Measurements from ENCODE around the gene HPS6.

DNA sequence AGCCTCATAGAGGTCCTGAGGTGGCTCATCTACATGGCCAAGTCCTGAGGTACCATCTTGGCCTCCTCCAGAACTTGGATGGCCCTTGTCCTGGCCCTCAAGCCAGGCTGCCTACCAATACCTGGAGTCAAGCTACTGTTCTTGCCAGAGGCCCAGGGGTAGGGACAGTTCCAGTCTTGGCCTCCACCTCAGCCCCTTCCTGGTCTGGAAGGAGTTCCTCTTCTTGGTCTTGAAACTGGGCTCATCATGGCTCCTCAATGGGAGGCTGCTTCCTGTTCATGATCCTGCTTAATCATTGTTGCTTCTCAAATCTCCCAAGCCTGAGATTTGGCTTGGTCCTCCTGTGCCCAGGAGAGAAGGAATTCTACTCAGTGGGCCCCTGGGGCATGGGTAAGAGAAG lies 3.9 kb downstream of the HPS6 start:
- TF ChIP-seq, protein P1, sequence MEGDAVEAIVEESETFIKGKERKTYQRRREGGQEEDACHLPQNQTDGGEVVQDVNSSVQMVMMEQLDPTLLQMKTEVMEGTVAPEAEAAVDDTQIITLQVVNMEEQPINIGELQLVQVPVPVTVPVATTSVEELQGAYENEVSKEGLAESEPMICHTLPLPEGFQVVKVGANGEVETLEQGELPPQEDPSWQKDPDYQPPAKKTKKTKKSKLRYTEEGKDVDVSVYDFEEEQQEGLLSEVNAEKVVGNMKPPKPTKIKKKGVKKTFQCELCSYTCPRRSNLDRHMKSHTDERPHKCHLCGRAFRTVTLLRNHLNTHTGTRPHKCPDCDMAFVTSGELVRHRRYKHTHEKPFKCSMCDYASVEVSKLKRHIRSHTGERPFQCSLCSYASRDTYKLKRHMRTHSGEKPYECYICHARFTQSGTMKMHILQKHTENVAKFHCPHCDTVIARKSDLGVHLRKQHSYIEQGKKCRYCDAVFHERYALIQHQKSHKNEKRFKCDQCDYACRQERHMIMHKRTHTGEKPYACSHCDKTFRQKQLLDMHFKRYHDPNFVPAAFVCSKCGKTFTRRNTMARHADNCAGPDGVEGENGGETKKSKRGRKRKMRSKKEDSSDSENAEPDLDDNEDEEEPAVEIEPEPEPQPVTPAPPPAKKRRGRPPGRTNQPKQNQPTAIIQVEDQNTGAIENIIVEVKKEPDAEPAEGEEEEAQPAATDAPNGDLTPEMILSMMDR (IDR thresholded peaks at IDR 0.05 in 8 of 11, conservative IDR thresholded peaks at IDR 0.05 in 3 of 11): no peak
- no peak for TF ChIP-seq POLR2A (IDR thresholded peaks at IDR 0.05)
